HCT116 (cell line): Measurements from ENCODE around the gene DOK5. TPM values are rescaled to one million over a fixed set of nuclear protein-coding genes. Genes with fewer than 3 reads are reported as not detected.

Experiments
- ATAC-seq: fragments of 200-7000 bp; cut with Tn5 transposase; 2 replicates; pipeline ENCODE4 v1.9.1; 2020; ENCODE audit warnings: mild to moderate bottlenecking, moderate library complexity
- BruUV-seq: library from RNA; stranded (reverse); fragments of 400-500 nt; replicated peaks from 2 replicates; lab custom pipeline; 2021; lab: Mats Ljungman, UMichigan
- CTCF ChIA-PET: fragments of 300-600 bp; sonication (Branson Sonifier 250); formaldehyde crosslinking; loops from one replicate; lab custom pipeline; 2021; ENCODE audit warnings: antibody characterized with exemption; lab: Charles Lee
- POLR2A ChIA-PET: fragments of 300-600, 350-600 bp; sonication (Branson Sonifier 250); formaldehyde crosslinking; loops from one replicate; lab custom pipeline; 2021; ENCODE audit warnings: antibody characterized with exemption; lab: Charles Lee
- RAD21 ChIA-PET, 2 experiments: fragments of 300-600 bp; sonication (Branson Sonifier 250); formaldehyde crosslinking; loops; one replicate each; lab custom pipeline; 2023; ENCODE audit warnings: low total read pairs in 2 of 2; ENCODE audit not compliant: uncharacterized antibody in 2 of 2, unreplicated experiment in 2 of 2, low non-redundant PET in 1 of 2; lab: Charles Lee
- DNase-seq: peaks from one replicate; pipeline ENCODE4 v3.0.0-alpha.2; 2010; ENCODE audit warnings: low read depth, low spot score
- H2AFZ ChIP-seq: fragments of 200-600 bp; shearing (Covaris generic), sonication (generic); 2 replicates; pipeline ENCODE4 v1.6.1; 2017; ENCODE audit warnings: low read depth, mixed run types, mixed read lengths, antibody characterized with exemption, low read length; ENCODE audit not compliant: poor library complexity, severe bottlenecking
- H3K27ac ChIP-seq: 2 replicates; pipeline ENCODE4 v1.5.1; 2012; ENCODE audit warnings: low read depth, low read length
- H3K27me3 ChIP-seq: fragments of 200-600 bp; sonication (generic); 2 replicates; pipeline ENCODE4 v1.6.1; 2016; ENCODE audit warnings: mixed run types, low read length, mixed read lengths; ENCODE audit not compliant: insufficient read depth
- H3K36me3 ChIP-seq, 2 experiments: fragments of 200-500 bp in 1 of 2; fragments of 200-600 bp in 1 of 2; sonication (Bioruptor generic) in 1 of 2; sonication (generic) in 1 of 2; 2 replicates each; pipeline versions ENCODE4 v1.5.1 to v1.6.1; 2014 to 2016; ENCODE audit warnings: low read length in 2 of 2, inconsistent platforms in 1 of 2, mixed read lengths in 1 of 2, mixed run types in 1 of 2; ENCODE audit not compliant: insufficient read depth in 2 of 2, control insufficient read depth in 1 of 2
- H3K4me1 ChIP-seq, 2 experiments: fragments of 200-600 bp in 1 of 2; sonication (generic) in 1 of 2; 2 replicates each; pipeline versions ENCODE4 v1.5.1 to v1.6.1; 2012 to 2017; ENCODE audit warnings: low read length in 2 of 2, inconsistent platforms in 1 of 2, mild to moderate bottlenecking in 1 of 2, mixed read lengths in 1 of 2, mixed run types in 1 of 2, moderate library complexity in 1 of 2; ENCODE audit not compliant: insufficient read depth in 2 of 2, control insufficient read depth in 1 of 2
- H3K4me2 ChIP-seq: fragments of 200-600 bp; sonication (generic); 2 replicates; pipeline ENCODE4 v1.6.1; 2017; ENCODE audit warnings: mixed run types, low read length, mixed read lengths
- H3K4me3 ChIP-seq, 2 experiments: fragments of 200-600 bp in 1 of 2; sonication (generic) in 1 of 2; replicated peaks in 1 of 2; 2 replicates each; pipeline ENCODE4 v1.5.1; 2011 to 2016; ENCODE audit warnings: low read length in 2 of 2, control low read depth in 1 of 2, low read depth in 1 of 2, mild to moderate bottlenecking in 1 of 2, mixed read lengths in 1 of 2, mixed run types in 1 of 2
- H3K79me2 ChIP-seq: fragments of 200-600 bp; sonication (generic); 2 replicates; pipeline ENCODE4 v1.6.1; 2017; ENCODE audit warnings: mild to moderate bottlenecking, mixed run types, low read length, moderate library complexity, mixed read lengths; ENCODE audit not compliant: insufficient read depth
- H3K9ac ChIP-seq: fragments of 200-600 bp; sonication (generic); 2 replicates; pipeline ENCODE4 v1.6.1; 2016; ENCODE audit warnings: low read length, mixed read lengths
- H3K9me2 ChIP-seq: fragments of 200-600 bp; sonication (generic), shearing (Covaris generic); 2 replicates; pipeline ENCODE4 v1.6.1; 2017; ENCODE audit warnings: mixed run types, mild to moderate bottlenecking, moderate library complexity; ENCODE audit not compliant: insufficient read depth
- H3K9me3 ChIP-seq, 2 experiments: fragments of 200-500 bp in 1 of 2; fragments of 200-600 bp in 1 of 2; sonication (Bioruptor generic) in 1 of 2; sonication (generic) in 1 of 2; 2 replicates each; pipeline ENCODE4 v1.6.1; 2014 to 2017; ENCODE audit warnings: low read length in 2 of 2, mixed read lengths in 2 of 2, inconsistent platforms in 1 of 2, low read depth in 1 of 2, mild to moderate bottlenecking in 1 of 2, mixed run types in 1 of 2, moderate library complexity in 1 of 2; ENCODE audit not compliant: control insufficient read depth in 1 of 2, insufficient read depth in 1 of 2
- H4K20me1 ChIP-seq: fragments of 200-600 bp; sonication (generic), shearing (Covaris generic); 2 replicates; pipeline ENCODE4 v1.6.1; 2017; ENCODE audit warnings: mixed run types, mild to moderate bottlenecking, moderate library complexity; ENCODE audit not compliant: insufficient read depth
- ATF3 ChIP-seq: IDR thresholded peaks from 2 replicates; pipeline ENCODE4 v1.6.1; 2012
- CBX3 ChIP-seq: IDR thresholded peaks from 2 replicates; pipeline ENCODE4 v1.6.1; 2012; ENCODE audit warnings: low read depth
- CEBPB ChIP-seq: IDR thresholded peaks from 2 replicates; pipeline ENCODE4 v1.6.1; 2012; ENCODE audit warnings: low read depth
- EGR1 ChIP-seq: IDR thresholded peaks from 2 replicates; pipeline ENCODE4 v1.6.1; 2012; ENCODE audit warnings: low read depth
- ELF1 ChIP-seq: IDR thresholded peaks from 2 replicates; pipeline ENCODE4 v1.6.1; 2012; ENCODE audit warnings: low read depth, borderline replicate concordance
- EZH2phosphoT487 ChIP-seq: fragments of 200-600 bp; IDR thresholded peaks from 2 replicates; pipeline ENCODE4 v1.6.1; 2018; ENCODE audit warnings: antibody characterized with exemption, borderline replicate concordance
- FOSL1 ChIP-seq: IDR thresholded peaks from 2 replicates; pipeline ENCODE4 v1.6.1; 2012; ENCODE audit warnings: low read depth
- MAX ChIP-seq: IDR thresholded peaks from 2 replicates; pipeline ENCODE4 v1.6.1; 2012
- POLR2A ChIP-seq: IDR thresholded peaks from 2 replicates; pipeline ENCODE4 v1.7.0; 2011; ENCODE audit warnings: borderline replicate concordance; ENCODE audit not compliant: insufficient read depth, insufficient read length; ENCODE audit errors: extremely low read depth
- POLR2AphosphoS5 ChIP-seq: IDR thresholded peaks from 2 replicates; pipeline ENCODE4 v1.6.1; 2011; ENCODE audit warnings: mild to moderate bottlenecking, low read depth, low read length, moderate library complexity
- RAD21 ChIP-seq: IDR thresholded peaks from 2 replicates; pipeline ENCODE4 v1.6.1; 2012; ENCODE audit warnings: low read depth, mild to moderate bottlenecking
- REST ChIP-seq: IDR thresholded peaks from 2 replicates; pipeline ENCODE4 v1.6.1; 2012; ENCODE audit warnings: low read depth
- SIN3A ChIP-seq: IDR thresholded peaks from 2 replicates; pipeline ENCODE4 v1.6.1; 2012; ENCODE audit warnings: low read depth
- SP1 ChIP-seq: IDR thresholded peaks from 2 replicates; pipeline ENCODE4 v1.6.1; 2012; ENCODE audit warnings: low read depth
- SRF ChIP-seq: IDR thresholded peaks from 2 replicates; pipeline ENCODE4 v1.6.1; 2012; ENCODE audit warnings: low read depth
- TCF7L2 ChIP-seq: IDR thresholded peaks from 2 replicates; pipeline ENCODE4 v1.7.0; 2011; ENCODE audit warnings: borderline replicate concordance, inconsistent platforms; ENCODE audit not compliant: insufficient read depth, insufficient read length; ENCODE audit errors: extremely low read depth
- YY1 ChIP-seq: IDR thresholded peaks from 2 replicates; pipeline ENCODE4 v1.6.1; 2011; ENCODE audit warnings: low read length, low read depth, moderate library complexity, mild to moderate bottlenecking; ENCODE audit not compliant: insufficient replicate concordance; ENCODE audit errors: extremely low read depth
- ZNF274 ChIP-seq: fragments of 200-500 bp; sonication (Bioruptor generic); IDR thresholded peaks from 2 replicates; pipeline ENCODE4 v1.6.1; 2014; ENCODE audit warnings: mild to moderate bottlenecking, low read depth, low read length, inconsistent platforms
- intact Hi-C: fragments of 100-400 bp; cut with micrococcal nuclease; formaldehyde crosslinking; loops from 2 replicates; pipeline ENCODE4 v1.10.0; 2022
- total RNA-seq: library from RNA; stranded (reverse); gene quantifications from one replicate; pipeline ENCODE4 v1.2.1, GENCODE V29; 2021; ENCODE audit not compliant: unreplicated experiment

The DOK5 gene
- total RNA-seq, 1 experiment from 2014 or later, result not detected

GRCh38 chr20:54512694-54513093 is 37.3 kb downstream of the DOK5 start:
- Histone ChIP-seq H3K4me3 (no peak overlapping the region), H3K9ac (no peak overlapping the region), H3K27me3 (no peaks in the 10 kb centered on the region), H3K79me2 (no peaks in the 10 kb centered on the region), H3K4me2 (no peak overlapping the region), H3K9me2 (no peaks in the 10 kb centered on the region)
- CTCF ChIA-PET, result no interaction called here
- TF ChIP-seq TCF7L2 (no peak), SIN3A (no peak), POLR2A (no peak), SP1 (no peak), ELF1 (no peak), FOSL1 (no peak), EGR1 (no peak), RAD21 (no peak), YY1 (no peak), MAX (no peak), POLR2AphosphoS5 (no peak), REST (no peak), EZH2phosphoT487 (no peak), SRF (no peak), CEBPB (no peak), CBX3 (no peak), ZNF274 (no peak), ATF3 (no peak)
- TF ChIP-seq, all 23 proteins: peak for 0
- POLR2A ChIA-PET, result interaction anchor here (0.7 kb wide), 1 partner anchor 11 kb away, joined by 7 read pairs; no protein-coding TSS in a partner anchor
- intact Hi-C loops, result no loop called here
- no peak overlapping the region for H2AFZ ChIP-seq
- H3K4me1 ChIP-seq, result no peaks in the 10 kb centered on the region
- ATAC-seq (no peak), DNase-seq (no peak)
- H3K9me3 ChIP-seq, result no peaks in the 10 kb centered on the region
- H3K27ac ChIP-seq, result no peak overlapping the region
- RAD21 ChIA-PET, result interaction anchor here in 1 of 2 experiments (0.6 kb wide), 1 partner anchor 312 kb away, joined by 7 read pairs; no protein-coding TSS in a partner anchor
- no peaks in the 10 kb centered on the region for H3K36me3 ChIP-seq
- H4K20me1 ChIP-seq, result no peaks in the 10 kb centered on the region
- no TSS peak for BruUV-seq
